ENCODE data around the gene KDM4E.

The KDM4E gene

DNA sequence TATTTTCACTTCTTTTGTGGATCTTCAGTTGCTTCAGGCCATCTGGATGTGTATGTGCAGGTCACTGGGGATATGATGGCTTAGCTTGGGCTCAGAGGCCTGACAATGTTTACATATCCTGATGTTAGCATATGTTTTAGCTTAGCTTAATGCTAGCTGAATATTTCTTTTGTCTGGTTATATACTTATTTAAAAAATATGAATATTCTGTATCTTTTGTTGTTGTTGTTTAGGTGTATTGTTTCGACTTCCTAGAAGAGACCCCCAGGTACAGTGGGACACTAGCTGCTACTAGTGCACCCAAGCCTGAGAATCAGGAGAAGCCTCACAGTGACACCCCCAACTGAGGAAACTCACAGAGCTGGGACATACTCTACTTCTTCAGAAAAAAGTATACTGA, at the start of gene KDM4E:
Gene KDM4E, plus strand, starts transcription at position 301 of the 400 bp plus-strand sequence. CDS start 300 bp downstream, outside the sequence.
- Histone ChIP-seq H3K27ac (ENCODE audit: low read length) (no peak within 1 kb of the TSS), H3K9me3 (ENCODE audit: control insufficient read depth, low read depth, low read length) (no peaks in the 10 kb centered on the region), H3K4me3 (ENCODE audit: low read length) (no peak within 1 kb of the TSS), H3K27me3 (ENCODE audit: control insufficient read depth, insufficient read depth, low read length) (no peaks in the 10 kb centered on the region), H3K4me1 (ENCODE audit: control insufficient read depth, low read depth, low read length) (no peaks in the 10 kb centered on the region), H3K36me3 (ENCODE audit: control insufficient read depth, low read depth, low read length) (no peaks in the 10 kb centered on the region), H3K9ac (ENCODE audit: low read length) (no peak within 1 kb of the TSS)

- Histone ChIP-seq H3K9me3 (ENCODE audit: control insufficient read depth, low read depth, low read length) (no peaks in the 10 kb centered on the region), H3K4me1 (ENCODE audit: control insufficient read depth, low read depth, low read length) (peaks cover 4% of the 10 kb centered on the region), H3K27me3 (ENCODE audit: control insufficient read depth, insufficient read depth, low read length) (no peaks in the 10 kb centered on the region), H3K4me3 (ENCODE audit: low read length) (no peak overlapping the region), H3K36me3 (ENCODE audit: control insufficient read depth, low read depth, low read length) (peaks cover 10% of the 10 kb centered on the region), H3K9ac (ENCODE audit: low read length) (no peak overlapping the region), H3K27ac (ENCODE audit: low read length) (no peak overlapping the region)
Measured at GRCh38 chr11:94975599-94975998, 49.5 kb upstream of the KDM4E start.

DNA sequence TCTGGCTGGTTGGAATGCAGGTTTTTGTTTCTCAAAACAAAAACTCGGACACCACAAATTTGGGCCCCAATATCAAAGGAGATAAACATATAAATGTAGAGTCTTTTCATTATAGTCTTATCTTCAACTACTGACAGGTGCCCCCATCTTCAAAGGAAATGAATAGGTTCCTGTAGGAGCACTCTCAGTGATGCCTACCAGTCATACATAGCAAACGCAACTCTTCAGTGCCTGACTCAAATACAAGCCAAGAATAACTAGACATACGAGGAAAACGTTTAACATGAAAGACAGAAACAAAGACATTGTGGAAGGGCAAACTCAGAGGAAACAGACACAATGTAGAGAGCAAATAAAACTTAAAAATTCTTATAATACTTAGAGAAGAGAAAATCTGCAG, 37.7 kb upstream of the KDM4E start:
- Histone ChIP-seq H3K4me3 (ENCODE audit: low read length) (no peak overlapping the region), H3K4me1 (ENCODE audit: control insufficient read depth, low read depth, low read length) (no peaks in the 10 kb centered on the region), H3K9ac (ENCODE audit: low read length) (no peak overlapping the region), H3K27me3 (ENCODE audit: control insufficient read depth, insufficient read depth, low read length) (no peaks in the 10 kb centered on the region), H3K36me3 (ENCODE audit: control insufficient read depth, low read depth, low read length) (no peaks in the 10 kb centered on the region), H3K27ac (ENCODE audit: low read length) (no peak overlapping the region), H3K9me3 (ENCODE audit: control insufficient read depth, low read depth, low read length) (no peaks in the 10 kb centered on the region)

DNA sequence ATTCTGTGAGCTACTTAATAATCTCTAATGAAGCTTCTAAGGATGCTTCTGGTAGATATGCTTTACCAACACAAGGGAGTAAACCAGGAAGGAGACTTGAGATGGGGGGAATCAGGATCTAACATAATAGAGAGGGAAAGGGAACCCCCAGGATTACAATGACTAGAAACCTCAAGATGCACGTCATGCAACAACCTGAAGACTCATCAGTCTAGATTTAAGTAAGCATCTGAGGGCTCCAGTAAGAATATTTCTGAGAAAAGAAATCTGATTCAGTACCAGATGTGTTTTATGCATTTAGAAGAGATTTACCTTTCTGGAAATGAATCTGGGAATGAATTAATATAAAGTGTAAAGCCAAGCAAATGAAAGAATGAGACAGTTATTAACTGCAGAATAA, 36.3 kb upstream of the KDM4E start:
- Histone ChIP-seq H3K27ac (ENCODE audit: low read length) (no peak overlapping the region), H3K9ac (ENCODE audit: low read length) (no peak overlapping the region), H3K4me1 (ENCODE audit: control insufficient read depth, low read depth, low read length) (no peaks in the 10 kb centered on the region), H3K4me3 (ENCODE audit: low read length) (no peak overlapping the region), H3K9me3 (ENCODE audit: control insufficient read depth, low read depth, low read length) (no peaks in the 10 kb centered on the region), H3K36me3 (ENCODE audit: control insufficient read depth, low read depth, low read length) (no peaks in the 10 kb centered on the region), H3K27me3 (ENCODE audit: control insufficient read depth, insufficient read depth, low read length) (no peaks in the 10 kb centered on the region)

- H3K4me3 ChIP-seq (ENCODE audit: low read length) = no peak overlapping the region
- H3K4me1 ChIP-seq (ENCODE audit: control insufficient read depth, low read depth, low read length) = no peaks in the 10 kb centered on the region
- no peaks in the 10 kb centered on the region for H3K27me3 ChIP-seq (ENCODE audit: control insufficient read depth, insufficient read depth, low read length)
- no peaks in the 10 kb centered on the region for H3K36me3 ChIP-seq (ENCODE audit: control insufficient read depth, low read depth, low read length)
- H3K9ac ChIP-seq (ENCODE audit: low read length) = no peak overlapping the region
- H3K9me3 ChIP-seq (ENCODE audit: control insufficient read depth, low read depth, low read length) = no peaks in the 10 kb centered on the region
- H3K27ac ChIP-seq (ENCODE audit: low read length) = no peak overlapping the region
Measured at GRCh38 chr11:94993400-94993943, 31.6 kb upstream of the KDM4E start.

- Histone ChIP-seq H3K9ac (ENCODE audit: low read length) (no peak overlapping the region), H3K36me3 (ENCODE audit: control insufficient read depth, low read depth, low read length) (no peaks in the 10 kb centered on the region), H3K27ac (ENCODE audit: low read length) (no peak overlapping the region), H3K4me1 (ENCODE audit: control insufficient read depth, low read depth, low read length) (no peaks in the 10 kb centered on the region), H3K9me3 (ENCODE audit: control insufficient read depth, low read depth, low read length) (no peaks in the 10 kb centered on the region), H3K4me3 (ENCODE audit: low read length) (no peak overlapping the region), H3K27me3 (ENCODE audit: control insufficient read depth, insufficient read depth, low read length) (no peaks in the 10 kb centered on the region)
Measured at GRCh38 chr11:94997437-94997836, 27.6 kb upstream of the KDM4E start.

DNA sequence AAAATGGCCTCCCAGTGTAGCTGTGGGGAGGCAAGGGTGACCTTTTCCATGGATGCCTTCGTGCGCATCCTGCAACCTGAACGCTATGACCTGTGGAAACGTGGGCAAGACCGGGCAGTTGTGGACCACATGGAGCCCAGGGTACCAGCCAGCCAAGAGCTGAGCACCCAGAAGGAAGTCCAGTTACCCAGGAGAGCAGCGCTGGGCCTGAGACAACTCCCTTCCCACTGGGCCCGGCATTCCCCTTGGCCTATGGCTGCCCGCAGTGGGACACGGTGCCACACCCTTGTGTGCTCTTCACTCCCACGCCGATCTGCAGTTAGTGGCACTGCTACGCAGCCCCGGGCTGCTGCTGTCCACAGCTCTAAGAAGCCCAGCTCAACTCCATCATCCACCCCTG, 26.8 kb upstream of the KDM4E start:
- H3K27me3 ChIP-seq (ENCODE audit: control insufficient read depth, insufficient read depth, low read length) = no peaks in the 10 kb centered on the region
- no peak overlapping the region for H3K4me3 ChIP-seq (ENCODE audit: low read length)
- no peaks in the 10 kb centered on the region for H3K4me1 ChIP-seq (ENCODE audit: control insufficient read depth, low read depth, low read length)
- H3K27ac ChIP-seq (ENCODE audit: low read length) = no peak overlapping the region
- no peaks in the 10 kb centered on the region for H3K9me3 ChIP-seq (ENCODE audit: control insufficient read depth, low read depth, low read length)
- no peak overlapping the region for H3K9ac ChIP-seq (ENCODE audit: low read length)
- no peaks in the 10 kb centered on the region for H3K36me3 ChIP-seq (ENCODE audit: control insufficient read depth, low read depth, low read length)

GRCh38 chr11:95003716-95004115, 21.3 kb upstream of the KDM4E start:
- Histone ChIP-seq H3K4me3 (ENCODE audit: low read length) (no peak overlapping the region), H3K4me1 (ENCODE audit: control insufficient read depth, low read depth, low read length) (no peaks in the 10 kb centered on the region), H3K27me3 (ENCODE audit: control insufficient read depth, insufficient read depth, low read length) (no peaks in the 10 kb centered on the region), H3K36me3 (ENCODE audit: control insufficient read depth, low read depth, low read length) (no peaks in the 10 kb centered on the region), H3K9me3 (ENCODE audit: control insufficient read depth, low read depth, low read length) (no peaks in the 10 kb centered on the region), H3K9ac (ENCODE audit: low read length) (no peak overlapping the region), H3K27ac (ENCODE audit: low read length) (no peak overlapping the region)

- H3K27me3 ChIP-seq (ENCODE audit: control insufficient read depth, insufficient read depth, low read length) = no peaks in the 10 kb centered on the region
- H3K9ac ChIP-seq (ENCODE audit: low read length) = no peak overlapping the region
- H3K36me3 ChIP-seq (ENCODE audit: control insufficient read depth, low read depth, low read length) = no peaks in the 10 kb centered on the region
- H3K4me1 ChIP-seq (ENCODE audit: control insufficient read depth, low read depth, low read length) = no peaks in the 10 kb centered on the region
- H3K9me3 ChIP-seq (ENCODE audit: control insufficient read depth, low read depth, low read length) = no peaks in the 10 kb centered on the region
- no peak overlapping the region for H3K27ac ChIP-seq (ENCODE audit: low read length)
- H3K4me3 ChIP-seq (ENCODE audit: low read length) = no peak overlapping the region
Measured at GRCh38 chr11:95005642-95006041, 19.4 kb upstream of the KDM4E start.

DNA sequence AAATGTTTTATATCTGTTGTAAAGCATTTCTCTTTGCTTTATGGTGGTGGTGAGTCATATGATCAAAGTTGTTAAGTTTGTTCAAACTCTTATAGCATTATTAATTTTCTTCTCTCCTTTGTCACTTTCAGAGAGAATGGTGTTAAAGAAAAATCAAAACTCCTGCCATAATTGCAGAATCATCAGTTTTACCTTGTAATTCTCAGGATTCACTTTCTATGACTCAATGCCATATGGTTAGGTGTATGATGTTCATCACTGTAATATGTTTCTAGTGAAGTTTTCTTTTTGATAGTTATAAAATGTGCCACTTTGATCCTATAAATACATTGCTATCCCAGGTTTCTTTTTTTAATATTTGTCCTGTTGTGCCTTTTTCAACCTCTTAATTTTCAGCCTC, 13.7 kb upstream of the KDM4E start:
- Histone ChIP-seq H3K27me3 (ENCODE audit: control insufficient read depth, insufficient read depth, low read length) (no peaks in the 10 kb centered on the region), H3K4me3 (ENCODE audit: low read length) (no peak overlapping the region), H3K36me3 (ENCODE audit: control insufficient read depth, low read depth, low read length) (no peaks in the 10 kb centered on the region), H3K27ac (ENCODE audit: low read length) (no peak overlapping the region), H3K9me3 (ENCODE audit: control insufficient read depth, low read depth, low read length) (no peaks in the 10 kb centered on the region), H3K9ac (ENCODE audit: low read length) (no peak overlapping the region), H3K4me1 (ENCODE audit: control insufficient read depth, low read depth, low read length) (no peaks in the 10 kb centered on the region)

GRCh38 chr11:95014184-95014821, 10.8 kb upstream of the KDM4E start:
- Histone ChIP-seq H3K27ac (ENCODE audit: low read length) (no peak overlapping the region), H3K27me3 (ENCODE audit: control insufficient read depth, insufficient read depth, low read length) (no peaks in the 10 kb centered on the region), H3K36me3 (ENCODE audit: control insufficient read depth, low read depth, low read length) (no peaks in the 10 kb centered on the region), H3K9me3 (ENCODE audit: control insufficient read depth, low read depth, low read length) (no peaks in the 10 kb centered on the region), H3K4me1 (ENCODE audit: control insufficient read depth, low read depth, low read length) (no peaks in the 10 kb centered on the region), H3K9ac (ENCODE audit: low read length) (no peak overlapping the region), H3K4me3 (ENCODE audit: low read length) (no peak overlapping the region)

GRCh38 chr11:95016139-95016538, 8.9 kb upstream of the KDM4E start:
- Histone ChIP-seq H3K36me3 (ENCODE audit: control insufficient read depth, low read depth, low read length) (no peaks in the 10 kb centered on the region), H3K27me3 (ENCODE audit: control insufficient read depth, insufficient read depth, low read length) (no peaks in the 10 kb centered on the region), H3K4me3 (ENCODE audit: low read length) (no peak overlapping the region), H3K27ac (ENCODE audit: low read length) (no peak overlapping the region), H3K4me1 (ENCODE audit: control insufficient read depth, low read depth, low read length) (no peaks in the 10 kb centered on the region), H3K9ac (ENCODE audit: low read length) (no peak overlapping the region), H3K9me3 (ENCODE audit: control insufficient read depth, low read depth, low read length) (no peaks in the 10 kb centered on the region)
